BLaER1 treated with 17β-estradiol and CSF1 and Interleukin-3, amounts not matched to agents 10 nM and 100 nM (cell line): ENCODE results near the gene ANKS1A.

Source experiments
- H3K27ac ChIP-seq, 11 experiments: shearing (Covaris generic); formaldehyde crosslinking; 2 replicates each; pipeline ENCODE4 v1.8.1; 2022
- H3K27me3 ChIP-seq, 11 experiments: shearing (Covaris generic); formaldehyde crosslinking; 2 replicates each; pipeline ENCODE4 v1.8.1; 2022
- H3K36me3 ChIP-seq, 11 experiments: shearing (Covaris generic); formaldehyde crosslinking; 2 replicates each; pipeline ENCODE4 v1.8.1; 2022
- H3K4me1 ChIP-seq, 10 experiments: shearing (Covaris generic); formaldehyde crosslinking; 2 replicates each; pipeline ENCODE4 v1.8.1; 2022
- H3K4me2 ChIP-seq, 11 experiments: shearing (Covaris generic); formaldehyde crosslinking; 2 replicates each; pipeline ENCODE4 v1.8.1; 2022
- H3K4me3 ChIP-seq, 10 experiments: shearing (Covaris generic); formaldehyde crosslinking; 2 replicates each; pipeline ENCODE4 v1.8.1; 2022
- H3K9ac ChIP-seq, 11 experiments: shearing (Covaris generic); formaldehyde crosslinking; 2 replicates each; pipeline ENCODE4 v1.8.1; 2022
- H3K9me3 ChIP-seq, 11 experiments: shearing (Covaris generic); formaldehyde crosslinking; replicated peaks in 1 of 11; 2 replicates each; pipeline ENCODE4 v1.8.1; 2022
- H4K20me1 ChIP-seq, 11 experiments: shearing (Covaris generic); formaldehyde crosslinking; 2 replicates each; pipeline ENCODE4 v1.8.1; 2022
- Cebpa-rat ChIP-seq, 11 experiments: shearing (Covaris generic); IDR thresholded peaks; 2 replicates each; pipeline ENCODE4 v1.8.1; 2022

The ANKS1A gene

DNA sequence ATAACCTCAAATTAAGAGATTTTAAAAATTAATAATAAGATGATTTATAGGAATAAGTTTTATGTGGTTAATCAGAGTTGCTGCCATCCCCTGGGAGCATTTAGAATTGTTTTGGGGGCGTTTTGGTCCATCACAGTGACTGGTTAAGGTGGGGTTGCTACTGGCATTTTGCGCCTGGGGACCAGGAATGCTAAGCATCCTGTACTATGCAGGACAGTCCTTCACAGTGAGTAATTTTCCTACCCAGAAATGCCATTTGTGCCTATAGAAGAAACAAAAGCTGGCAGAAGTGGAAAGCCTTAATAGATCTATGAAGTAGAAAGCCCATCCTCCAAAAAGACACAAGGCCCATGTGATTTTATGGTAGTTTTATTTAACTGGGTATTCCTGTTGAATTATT is 118.0 kb downstream of the ANKS1A start:
- no peaks in the 10 kb centered on the region for H3K4me1 ChIP-seq

GRCh38 chr6:35008858-35009257 is 119.8 kb downstream of the ANKS1A start:
- H3K9ac ChIP-seq = no peak overlapping the region
- no peaks in the 10 kb centered on the region for H3K27me3 ChIP-seq
- no peak overlapping the region for H3K4me2 ChIP-seq
- H3K9me3 ChIP-seq = no peaks in the 10 kb centered on the region
- peaks cover 0 to 73% (median 0%) of the 10 kb centered on the region in 11 experiments; a peak in 5 of 22 replicates for H3K36me3 ChIP-seq
- peaks cover 0 to 5% (median 0%) of the 10 kb centered on the region in 11 experiments; a peak in 1 of 22 replicates for H4K20me1 ChIP-seq
- no peak overlapping the region for H3K27ac ChIP-seq
- TF ChIP-seq Cebpa-rat (IDR thresholded peaks at IDR 0.05) = no peak
- no peak overlapping the region for H3K4me3 ChIP-seq
- H3K4me1 ChIP-seq = peaks cover under 1 to 7% (median 5%) of the 10 kb centered on the region in 10 experiments; a peak in 15 of 20 replicates

More for the DNA sequence above, 118.0 kb downstream of the ANKS1A start:
- Histone ChIP-seq H3K9ac (no peak overlapping the region), H3K4me3 (no peak overlapping the region), H3K9me3 (no peaks in the 10 kb centered on the region), H3K36me3 (peaks cover 5 to 84% (median 12%) of the 10 kb centered on the region in 11 experiments; a peak in 15 of 22 replicates), H3K4me2 (no peak overlapping the region), H3K27ac (no peak overlapping the region), H3K27me3 (no peaks in the 10 kb centered on the region), H4K20me1 (no peaks in the 10 kb centered on the region)
- no peak for TF ChIP-seq Cebpa-rat (IDR thresholded peaks at IDR 0.05)

DNA sequence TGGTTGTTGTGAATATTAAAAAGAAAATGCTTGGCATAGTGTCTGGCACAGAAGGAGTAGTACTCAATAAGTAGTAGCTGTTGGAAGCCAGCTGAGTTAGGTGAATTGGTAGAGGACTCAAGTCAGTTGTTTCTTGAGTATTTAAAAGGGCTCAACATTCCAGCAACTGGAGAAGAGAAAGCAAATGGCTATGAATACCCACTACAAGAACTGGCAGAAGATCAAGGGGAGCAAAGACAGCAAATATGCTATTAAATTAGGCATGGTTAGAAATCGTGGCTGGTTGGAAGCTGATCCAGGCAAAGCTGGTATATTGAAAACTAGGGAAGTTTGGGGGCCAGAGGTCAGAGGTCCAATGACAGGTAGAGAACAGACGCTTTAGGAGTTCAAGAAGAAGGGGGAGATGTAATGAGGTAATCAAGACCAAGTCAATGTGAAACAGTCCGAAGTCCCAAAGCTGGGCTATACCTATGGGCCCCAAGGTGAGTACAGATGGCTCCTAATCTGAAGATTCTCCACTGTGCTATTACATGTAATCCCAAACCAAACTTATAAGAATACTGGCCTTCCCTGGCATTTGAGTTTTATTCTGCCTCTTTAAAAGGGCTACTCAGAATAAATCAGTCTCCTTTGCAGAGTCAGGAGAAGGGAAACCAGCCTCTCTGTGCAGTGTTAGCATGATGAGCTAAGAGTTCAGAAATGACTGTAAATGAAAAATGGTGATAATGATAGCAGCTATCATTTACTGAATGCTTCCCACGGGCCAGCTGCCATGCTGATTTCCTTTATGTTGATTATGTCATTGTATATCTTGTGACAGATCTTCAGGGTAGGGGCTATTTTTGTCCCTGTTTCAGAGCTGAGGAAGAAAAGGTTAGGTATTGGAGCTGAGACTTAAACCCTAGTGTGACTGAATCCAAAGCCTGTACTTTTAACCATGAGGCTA is 122.3 kb downstream of the ANKS1A start:
- H3K9ac ChIP-seq = no peak overlapping the region
- no peak overlapping the region for H3K4me2 ChIP-seq
- H3K9me3 ChIP-seq = no peaks in the 10 kb centered on the region
- no peaks in the 10 kb centered on the region for H3K27me3 ChIP-seq
- no peak overlapping the region for H3K4me3 ChIP-seq
- no peak overlapping the region for H3K27ac ChIP-seq
- TF ChIP-seq Cebpa-rat (IDR thresholded peaks at IDR 0.05) = no peak
- H3K36me3 ChIP-seq = peaks cover 0 to 65% (median 0%) of the 10 kb centered on the region in 11 experiments; a peak in 5 of 22 replicates
- peaks cover 10 to 28% (median 22%) of the 10 kb centered on the region in 10 experiments for H3K4me1 ChIP-seq
- H4K20me1 ChIP-seq = peaks cover 0 to 5% (median 0%) of the 10 kb centered on the region in 11 experiments; a peak in 1 of 22 replicates

DNA sequence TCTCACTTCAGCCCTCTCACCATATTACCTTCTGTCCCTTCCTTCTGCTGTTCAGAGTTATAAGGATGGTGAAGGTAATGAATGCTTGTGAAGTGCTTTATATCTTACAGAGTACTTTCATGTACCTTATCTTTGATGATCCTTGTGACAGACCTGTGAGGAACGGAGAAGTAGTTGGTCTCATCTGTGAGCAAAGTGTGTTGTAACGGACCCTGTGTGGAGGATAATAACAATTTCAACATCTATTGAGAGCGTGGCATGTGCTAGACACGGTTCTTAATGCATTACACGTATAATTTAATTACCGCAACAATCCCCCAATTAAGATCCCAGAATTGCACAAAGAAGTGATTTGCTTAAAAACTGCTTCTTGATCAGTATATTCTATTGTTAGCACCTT is 124.6 kb downstream of the ANKS1A start:
- H3K36me3 ChIP-seq = peaks cover 13 to 65% (median 16%) of the 10 kb centered on the region in 11 experiments
- H3K4me1 ChIP-seq = peaks cover 10 to 28% (median 22%) of the 10 kb centered on the region in 10 experiments
- H3K4me2 ChIP-seq = peak overlapping the region in 10 of 11 experiments; percentile 50 to 83 (median 72); a peak in 17 of 22 replicates
- H3K27me3 ChIP-seq = no peaks in the 10 kb centered on the region
- H3K9ac ChIP-seq = no peak overlapping the region
- TF ChIP-seq Cebpa-rat (IDR thresholded peaks at IDR 0.05) = no peak
- H3K4me3 ChIP-seq = no peak overlapping the region
- peak overlapping the region in 1 of 11 experiments; percentile 14; a peak in 1 of 22 replicates for H3K27ac ChIP-seq
- H3K9me3 ChIP-seq = no peaks in the 10 kb centered on the region
- peaks cover 0 to 5% (median 0%) of the 10 kb centered on the region in 11 experiments; a peak in 1 of 22 replicates for H4K20me1 ChIP-seq

DNA sequence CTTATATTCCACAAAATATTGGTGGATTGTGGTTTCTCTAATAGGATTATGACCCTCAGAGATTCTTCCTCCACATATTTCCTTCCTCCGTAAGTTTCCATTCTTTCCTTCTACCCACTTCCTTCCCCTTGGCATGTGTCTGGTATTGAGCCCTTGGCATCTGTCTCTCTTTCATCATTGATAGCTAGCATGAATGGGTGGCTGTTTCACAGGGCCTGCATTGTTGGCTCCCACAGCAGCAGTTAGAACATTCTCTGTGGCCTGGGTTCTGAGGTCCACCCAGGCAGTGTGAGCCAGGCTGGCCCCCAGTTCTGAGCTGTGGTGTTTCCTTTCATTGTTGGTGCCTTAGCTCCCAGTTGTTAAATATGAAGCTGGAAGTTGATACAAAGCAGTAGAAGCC is 125.3 kb downstream of the ANKS1A start:
- Histone ChIP-seq H3K4me3 (no peak overlapping the region), H3K4me1 (peaks cover 10 to 28% (median 22%) of the 10 kb centered on the region in 10 experiments), H3K4me2 (peak overlapping the region; percentile 50 to 83 (median 71)), H3K36me3 (peaks cover 19 to 65% (median 22%) of the 10 kb centered on the region in 11 experiments), H3K9me3 (no peaks in the 10 kb centered on the region), H3K9ac (peak overlapping the region in 3 of 11 experiments; percentile 8 to 37 (median 11); a peak in 4 of 22 replicates), H3K27ac (peak overlapping the region in 9 of 11 experiments; percentile 13 to 65 (median 58); a peak in 16 of 22 replicates), H3K27me3 (no peaks in the 10 kb centered on the region), H4K20me1 (peaks cover 0 to 5% (median 0%) of the 10 kb centered on the region in 11 experiments; a peak in 2 of 22 replicates)
- TF ChIP-seq Cebpa-rat (IDR thresholded peaks at IDR 0.05) = no peak

GRCh38 chr6:35014786-35015185 is 125.7 kb downstream of the ANKS1A start:
- Histone ChIP-seq H3K27ac (peak overlapping the region in 9 of 11 experiments; percentile 13 to 65 (median 58); a peak in 16 of 22 replicates), H3K9ac (peak overlapping the region in 3 of 11 experiments; percentile 8 to 37 (median 11); a peak in 4 of 22 replicates), H4K20me1 (peaks cover 0 to 6% (median 0%) of the 10 kb centered on the region in 11 experiments; a peak in 2 of 22 replicates), H3K27me3 (no peaks in the 10 kb centered on the region), H3K4me3 (no peak overlapping the region), H3K36me3 (peaks cover 21 to 67% (median 26%) of the 10 kb centered on the region in 11 experiments), H3K4me1 (peaks cover 10 to 28% (median 22%) of the 10 kb centered on the region in 10 experiments), H3K4me2 (peak overlapping the region; percentile 50 to 83 (median 71)), H3K9me3 (no peaks in the 10 kb centered on the region)
- no peak for TF ChIP-seq Cebpa-rat (IDR thresholded peaks at IDR 0.05)

DNA sequence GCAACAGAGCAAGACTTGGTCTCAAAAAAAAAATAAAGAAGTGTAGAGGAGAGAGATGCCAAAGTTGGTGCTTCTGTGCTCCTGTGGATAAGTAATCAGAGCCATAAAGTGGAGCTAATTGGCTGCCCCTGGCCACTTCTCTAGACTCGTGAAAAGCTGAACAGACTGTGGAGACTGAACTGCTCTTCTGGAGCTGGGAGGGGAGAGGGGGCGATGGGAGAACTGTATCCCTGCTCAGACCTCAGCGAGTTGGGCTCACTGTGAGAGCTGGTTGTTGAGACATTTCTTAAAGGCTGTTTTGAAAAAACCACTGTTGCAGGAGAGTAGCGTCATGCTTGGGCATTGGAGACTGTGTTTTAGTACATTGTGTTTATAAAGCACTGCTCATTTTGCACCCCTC is 126.4 kb downstream of the ANKS1A start:
- H3K27ac ChIP-seq = peak overlapping the region in 5 of 11 experiments; percentile 49 to 65 (median 58); a peak in 8 of 22 replicates
- no peaks in the 10 kb centered on the region for H3K9me3 ChIP-seq
- H3K4me3 ChIP-seq = no peak overlapping the region
- peak overlapping the region in 6 of 11 experiments; percentile 70 to 83 (median 76); a peak in 10 of 22 replicates for H3K4me2 ChIP-seq
- no peaks in the 10 kb centered on the region for H3K27me3 ChIP-seq
- TF ChIP-seq Cebpa-rat (IDR thresholded peaks at IDR 0.05) = no peak
- peaks cover 0 to 12% (median 0%) of the 10 kb centered on the region in 11 experiments; a peak in 4 of 22 replicates for H4K20me1 ChIP-seq
- H3K9ac ChIP-seq = no peak overlapping the region
- H3K36me3 ChIP-seq = peaks cover 23 to 74% (median 28%) of the 10 kb centered on the region in 11 experiments
- H3K4me1 ChIP-seq = peaks cover 10 to 28% (median 22%) of the 10 kb centered on the region in 10 experiments

- Histone ChIP-seq H3K9me3 (no peaks in the 10 kb centered on the region), H3K4me1 (peaks cover 10 to 28% (median 22%) of the 10 kb centered on the region in 10 experiments), H3K4me3 (no peak overlapping the region), H3K9ac (no peak overlapping the region), H4K20me1 (peaks cover 0 to 17% (median 0%) of the 10 kb centered on the region in 11 experiments; a peak in 4 of 22 replicates), H3K27ac (no peak overlapping the region), H3K36me3 (peaks cover 23 to 79% (median 32%) of the 10 kb centered on the region in 11 experiments), H3K27me3 (no peaks in the 10 kb centered on the region), H3K4me2 (no peak overlapping the region)
- no peak for TF ChIP-seq Cebpa-rat (IDR thresholded peaks at IDR 0.05)
Measured at GRCh38 chr6:35015996-35016395, 126.9 kb downstream of the ANKS1A start.
